HL-60 (cell line): ENCODE measurements around the gene NUMB.

Experiments
- CTCF ChIP-seq: IDR thresholded peaks from one replicate; pipeline ENCODE4 v1.5.1; 2011; ENCODE audit warnings: low read length, control low read depth, inconsistent platforms; ENCODE audit not compliant: insufficient read depth
- GABPA ChIP-seq: IDR thresholded peaks from 2 replicates; pipeline ENCODE4 v1.6.1; 2012; ENCODE audit warnings: low read depth
- POLR2AphosphoS5 ChIP-seq: IDR thresholded peaks from 2 replicates; pipeline ENCODE4 v1.6.1; 2012; ENCODE audit warnings: low read depth
- REST ChIP-seq: IDR thresholded peaks from 2 replicates; pipeline ENCODE4 v1.6.1; 2012; ENCODE audit warnings: low read depth; ENCODE audit not compliant: insufficient replicate concordance
- SPI1 ChIP-seq: IDR thresholded peaks from 2 replicates; pipeline ENCODE4 v1.6.1; 2012; ENCODE audit warnings: low read depth, mild to moderate bottlenecking, borderline replicate concordance

- TF ChIP-seq CTCF: no peak
- no peak for TF ChIP-seq POLR2AphosphoS5
- TF ChIP-seq SPI1: no peak
- no peak for TF ChIP-seq GABPA
- no peak for TF ChIP-seq REST
Observed at GRCh38 chr14:73287071-73287470, 171.3 kb downstream of the NUMB start.
